C4-2B (cell line): ENCODE measurements around the gene GSDMA.

ENCODE experiments used
- ZFX ChIP-seq: fragments of 450-650 bp; IDR thresholded peaks from 2 replicates; pipeline ENCODE4 v1.6.1; 2017
- TF ChIP-seq, protein P1 (sequence below): fragments of 450-650 bp; conservative IDR thresholded peaks from 2 replicates; pipeline ENCODE4 v1.5.1; 2017; ENCODE audit warnings: mild to moderate bottlenecking

DNA sequence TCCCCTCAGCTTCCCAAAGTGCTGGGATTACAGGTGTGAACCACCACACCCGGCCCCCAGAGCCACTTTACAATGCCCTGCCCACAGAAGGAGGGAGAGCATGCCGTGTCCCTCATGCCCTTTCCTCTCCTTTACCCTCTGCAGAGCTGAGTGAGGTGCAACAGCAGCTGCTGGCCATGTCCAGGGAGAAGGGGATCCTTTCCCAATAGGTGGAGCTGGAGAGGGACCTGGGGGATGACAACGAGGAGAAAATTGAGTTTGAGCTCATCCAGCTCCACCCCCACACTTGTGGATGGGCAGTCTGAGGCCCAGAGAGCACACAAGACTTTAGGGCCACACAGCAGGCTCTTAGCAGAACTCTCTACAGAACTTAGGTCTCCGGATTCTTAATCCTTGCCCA lies 7.9 kb upstream of the GSDMA start:
- TF ChIP-seq, protein P1, sequence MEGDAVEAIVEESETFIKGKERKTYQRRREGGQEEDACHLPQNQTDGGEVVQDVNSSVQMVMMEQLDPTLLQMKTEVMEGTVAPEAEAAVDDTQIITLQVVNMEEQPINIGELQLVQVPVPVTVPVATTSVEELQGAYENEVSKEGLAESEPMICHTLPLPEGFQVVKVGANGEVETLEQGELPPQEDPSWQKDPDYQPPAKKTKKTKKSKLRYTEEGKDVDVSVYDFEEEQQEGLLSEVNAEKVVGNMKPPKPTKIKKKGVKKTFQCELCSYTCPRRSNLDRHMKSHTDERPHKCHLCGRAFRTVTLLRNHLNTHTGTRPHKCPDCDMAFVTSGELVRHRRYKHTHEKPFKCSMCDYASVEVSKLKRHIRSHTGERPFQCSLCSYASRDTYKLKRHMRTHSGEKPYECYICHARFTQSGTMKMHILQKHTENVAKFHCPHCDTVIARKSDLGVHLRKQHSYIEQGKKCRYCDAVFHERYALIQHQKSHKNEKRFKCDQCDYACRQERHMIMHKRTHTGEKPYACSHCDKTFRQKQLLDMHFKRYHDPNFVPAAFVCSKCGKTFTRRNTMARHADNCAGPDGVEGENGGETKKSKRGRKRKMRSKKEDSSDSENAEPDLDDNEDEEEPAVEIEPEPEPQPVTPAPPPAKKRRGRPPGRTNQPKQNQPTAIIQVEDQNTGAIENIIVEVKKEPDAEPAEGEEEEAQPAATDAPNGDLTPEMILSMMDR = no peak
- no peak for TF ChIP-seq ZFX
